ENCODE data around the gene GSAP. TPM values are rescaled to one million over a fixed set of nuclear protein-coding genes. Genes with fewer than 3 reads are reported as not detected.

GSAP gene
- total and polyA plus RNA-seq, 9 donors = 4.0 to 19.4 (median 11.2) TPM

- intact Hi-C loops (cut with DNase I) = no loop called here
- H3K36me3 ChIP-seq = no peaks in the 10 kb centered on the region
- 91 to 96% (median 94%) methylated on average over 5 of the region's 5 CpGs for WGBS, 3 donors
Measured at GRCh38 chr7:77393261-77393660, 22.9 kb downstream of the GSAP start.

GRCh38 chr7:77391230-77391629 is 24.9 kb downstream of the GSAP start:
- Histone ChIP-seq H3K27me3 (no peaks in the 10 kb centered on the region), H3K4me1 (ENCODE audit: insufficient read depth) (no peaks in the 10 kb centered on the region), H3K4me3 (no peak overlapping the region), H3K9me3 (no peaks in the 10 kb centered on the region), H3K36me3 (no peaks in the 10 kb centered on the region), H3K27ac (no peak overlapping the region)
- 81 to 90% (median 87%) methylated on average over 2 of the region's 2 CpGs for whole genome bisulfite sequencing, 3 donors
- DNase-seq = no peak
- TF ChIP-seq CTCF (IDR thresholded peaks at IDR 0.05) (no peak), EP300 (IDR thresholded peaks at IDR 0.05) (no peak), POLR2A (IDR thresholded peaks at IDR 0.05) (no peak)
- intact Hi-C loops (cut with DNase I) = no loop called here

More at GRCh38 chr7:77393261-77393660, 22.9 kb downstream of the GSAP start:
- H3K9me3 ChIP-seq = no peaks in the 10 kb centered on the region
- no peaks in the 10 kb centered on the region for H3K4me1 ChIP-seq (ENCODE audit: insufficient read depth)
- no peak overlapping the region for H3K4me3 ChIP-seq
- DNase-seq = no peak
- H3K27ac ChIP-seq = no peak overlapping the region
- TF ChIP-seq POLR2A (IDR thresholded peaks at IDR 0.05) (no peak), CTCF (IDR thresholded peaks at IDR 0.05) (no peak)
- H3K27me3 ChIP-seq = no peaks in the 10 kb centered on the region

GRCh38 chr7:77388055-77388641 is 28.0 kb downstream of the GSAP start:
- H3K27ac ChIP-seq = no peak overlapping the region
- no peak for TF ChIP-seq POLR2A (IDR thresholded peaks at IDR 0.05)
- TF ChIP-seq CTCF (IDR thresholded peaks at IDR 0.05) = no peak
- TF ChIP-seq EP300 (IDR thresholded peaks at IDR 0.05) = no peak
- 51 to 82% (median 62%) methylated on average over 5 of the region's 5 CpGs for WGBS, 3 donors
- intact Hi-C loops (cut with DNase I) = no loop called here
- no peaks in the 10 kb centered on the region for H3K9me3 ChIP-seq
- no peaks in the 10 kb centered on the region for H3K36me3 ChIP-seq
- no peak for DNase-seq
- no peaks in the 10 kb centered on the region for H3K4me1 ChIP-seq (ENCODE audit: insufficient read depth)
- H3K4me3 ChIP-seq = no peak overlapping the region
- no peaks in the 10 kb centered on the region for H3K27me3 ChIP-seq

- Histone ChIP-seq H3K27ac (no peak overlapping the region), H3K4me1 (ENCODE audit: insufficient read depth) (no peaks in the 10 kb centered on the region), H3K9me3 (no peaks in the 10 kb centered on the region), H3K4me3 (no peak overlapping the region), H3K27me3 (no peaks in the 10 kb centered on the region), H3K36me3 (no peaks in the 10 kb centered on the region)
- intact Hi-C loops (cut with DNase I) = no loop called here
- 42 to 46% (median 44%) methylated on average over 7 of the region's 7 CpGs for WGBS, 3 donors
- TF ChIP-seq CTCF (IDR thresholded peaks at IDR 0.05) (no peak), EP300 (IDR thresholded peaks at IDR 0.05) (no peak), POLR2A (IDR thresholded peaks at IDR 0.05) (no peak)
- no peak for DNase-seq
Measured at GRCh38 chr7:77386165-77386822, 29.9 kb downstream of the GSAP start.

Measured in ovary (tissue), 9 donors.